ENCODE results near the gene PRSS33. TPM values are rescaled to one million over a fixed set of nuclear protein-coding genes. Genes with fewer than 3 reads are reported as not detected.

The PRSS33 gene
- total RNA-seq, 1 experiment from 2014 or later = not detected

GRCh38 chr16:2782583-2783351 lies 4.6 kb downstream of the PRSS33 start:
- WGBS (ENCODE audit: extremely low coverage, insufficient read length, low lambda C conversion rate) = no CpG with 5 or more reads among the region's 20 CpGs
- Histone ChIP-seq H4K5ac (ENCODE audit: insufficient read length, low read depth, low read length) (no peak overlapping the region), H2BK5ac (ENCODE audit: insufficient read length, low read length) (no peak overlapping the region), H3K23me2 (ENCODE audit: insufficient read length, low read depth, low read length, poor library complexity, severe bottlenecking) (peaks cover 7% of the 10 kb centered on the region), H2AFZ (ENCODE audit: low read length) (no peak overlapping the region), H3K18ac (ENCODE audit: insufficient read length, low read depth, low read length) (no peak overlapping the region), H2BK15ac (ENCODE audit: low read depth, low read length) (no peak overlapping the region), H2BK120ac (ENCODE audit: low read depth, low read length, poor library complexity, severe bottlenecking) (no peak overlapping the region), H2BK20ac (ENCODE audit: low read depth, low read length, poor library complexity, severe bottlenecking) (no peak overlapping the region), H4K20me1 (ENCODE audit: control insufficient read depth, insufficient read depth, insufficient read length) (no peaks in the 10 kb centered on the region), H2AK5ac (ENCODE audit: insufficient read length, low read length) (no peak overlapping the region), H3K79me2 (ENCODE audit: insufficient read depth, low read length) (no peaks in the 10 kb centered on the region; the same call in 1 of the 2 replicates), H4K8ac (replicated peaks; ENCODE audit: insufficient read length, low read depth, low read length) (no peak overlapping the region), H3K4ac (ENCODE audit: low read depth, low read length) (no peak overlapping the region), H3K56ac (ENCODE audit: insufficient read length, low read depth, low read length) (no peak overlapping the region), H3K27ac (ENCODE audit: insufficient read length, low read depth, low read length) (no peak overlapping the region), H2BK12ac (ENCODE audit: insufficient read length, low read depth, low read length) (no peak overlapping the region), H3K4me2 (ENCODE audit: insufficient read depth, insufficient read length, low read length) (no peak overlapping the region), H3K27me3 (ENCODE audit: insufficient read depth, low read length) (no peaks in the 10 kb centered on the region), H3K14ac (ENCODE audit: insufficient read depth, low read length) (no peak overlapping the region; the same call in 1 of the 2 replicates), H3K4me1 (ENCODE audit: insufficient read depth, low read length) (no peaks in the 10 kb centered on the region), H3K9me3 (ENCODE audit: control insufficient read depth, low read depth, low read length) (no peaks in the 10 kb centered on the region), H3K23ac (ENCODE audit: insufficient read length, low read depth, low read length) (no peak overlapping the region), H3K79me1 (ENCODE audit: insufficient read depth, low read depth, low read length, poor library complexity, severe bottlenecking) (no peaks in the 10 kb centered on the region), H3K9ac (ENCODE audit: extremely low read depth, insufficient read length, low read length) (no peak overlapping the region), H3T11ph (ENCODE audit: low read length) (no peak overlapping the region), H4K91ac (ENCODE audit: insufficient read length, low read depth, low read length) (peak overlapping the region; percentile 20)
- Mint-ChIP-seq H3K9me3 (no peaks in the 10 kb centered on the region), H3K36me3 (ENCODE audit: insufficient read depth in 1 of 3, low read depth in 3 of 3) (peaks cover 0 to 6% (median 5%) of the 10 kb centered on the region in 3 experiments; a peak in 4 of 7 replicates), H3K27ac (peak overlapping the region in 1 of 3 experiments; percentile 21; a peak in 1 of 7 replicates), H3K27me3 (ENCODE audit: low read depth) (peaks cover 3% of the 10 kb centered on the region), H3K4me3 (no peak overlapping the region), H3K4me1 (peaks cover 17 to 31% of the 10 kb centered on the region in 2 experiments)
- TF ChIP-seq CTCF (conservative IDR thresholded peaks at IDR 0.05) = no peak; the same call in 2 of the 3 replicates
- DNase-seq = peak; percentile 41
